Cardiac fibroblast (primary cell): ENCODE results near the gene ATP9A.

Source experiments
- DNase-seq, 2 donors: peaks; one replicate each; pipeline versions ENCODE4 v3.0.0 to v3.0.0-alpha.2; 2010; ENCODE audit warnings: low read depth in 2 of 2
- H3K4me3 ChIP-seq, 2 donors: replicated peaks in 1 of 2; 1 replicate in 1 of 2; 2 replicates in 1 of 2; pipeline ENCODE4 v1.5.1; 2011; ENCODE audit warnings: low read depth in 2 of 2, low read length in 2 of 2, mild to moderate bottlenecking in 2 of 2, moderate library complexity in 1 of 2
- CTCF ChIP-seq: IDR thresholded peaks from one replicate; pipeline ENCODE4 v1.5.1; 2011; ENCODE audit warnings: low read depth, mild to moderate bottlenecking, low read length, inconsistent platforms

ATP9A gene

GRCh38 chr20:51584116-51584515 lies 184.1 kb downstream of the ATP9A start:
- no peak overlapping the region for H3K4me3 ChIP-seq
- DNase-seq: no peak
- no peak for TF ChIP-seq CTCF

- no peak for TF ChIP-seq CTCF
- DNase-seq: no peak
- H3K4me3 ChIP-seq: no peak overlapping the region
Measured at GRCh38 chr20:51583499-51583898, 184.7 kb downstream of the ATP9A start.

GRCh38 chr20:51583073-51583472 lies 185.1 kb downstream of the ATP9A start:
- H3K4me3 ChIP-seq: no peak overlapping the region
- TF ChIP-seq CTCF: no peak
- DNase-seq: no peak

- no peak overlapping the region for H3K4me3 ChIP-seq
- no peak for DNase-seq
- no peak for TF ChIP-seq CTCF
Measured at GRCh38 chr20:51581571-51581970, 186.6 kb downstream of the ATP9A start.

- peak in 1 of 2 donors; percentile 64 for DNase-seq
- no peak for TF ChIP-seq CTCF
- no peak overlapping the region for H3K4me3 ChIP-seq
Measured at GRCh38 chr20:51579137-51579536, 189.1 kb downstream of the ATP9A start.

GRCh38 chr20:51578145-51578459 lies 190.1 kb downstream of the ATP9A start:
- DNase-seq: no peak
- no peak overlapping the region for H3K4me3 ChIP-seq
- no peak for TF ChIP-seq CTCF

GRCh38 chr20:51577432-51578144 lies 190.6 kb downstream of the ATP9A start:
- TF ChIP-seq CTCF: peak; percentile 1
- no peak for DNase-seq

More at GRCh38 chr20:51577432-51578144, 190.6 kb downstream of the ATP9A start:
- H3K4me3 ChIP-seq: no peak overlapping the region
